KOPT-K1 (cell line): ENCODE results near the gene FMN2.

Experiments used
- H3K27ac ChIP-seq: fragments of 200-600 bp; sonication (generic); 2 replicates; pipeline ENCODE4 v1.5.1; 2016; ENCODE audit warnings: antibody characterized with exemption, mild to moderate bottlenecking, low read depth, low read length; ENCODE audit not compliant: poor library complexity, severe bottlenecking
- H3K36me3 ChIP-seq: fragments of 200-600 bp; sonication (generic); 2 replicates; pipeline ENCODE4 v1.5.1; 2017; ENCODE audit warnings: antibody characterized with exemption, mild to moderate bottlenecking, low read length, moderate library complexity; ENCODE audit not compliant: insufficient read depth
- H3K9me3 ChIP-seq: fragments of 200-600 bp; sonication (generic); 2 replicates; pipeline ENCODE4 v1.5.1; 2017; ENCODE audit warnings: antibody characterized with exemption, low read length, mild to moderate bottlenecking; ENCODE audit not compliant: insufficient read depth, poor library complexity, severe bottlenecking

The FMN2 gene

GRCh38 chr1:240091614-240092300, at the start of gene FMN2:
FMN2 (plus strand) TSS chr1:240091883; CDS start chr1:240092110, 227 bp downstream.
- no peak within 1 kb of the TSS for H3K27ac ChIP-seq
- no peaks in the 10 kb centered on the region for H3K36me3 ChIP-seq
- H3K9me3 ChIP-seq, result no peaks in the 10 kb centered on the region

GRCh38 chr1:240044620-240045019, 47.1 kb upstream of the FMN2 start:
- Histone ChIP-seq H3K36me3 (no peaks in the 10 kb centered on the region), H3K27ac (no peak overlapping the region), H3K9me3 (no peaks in the 10 kb centered on the region)

- Histone ChIP-seq H3K9me3 (no peaks in the 10 kb centered on the region), H3K27ac (no peak overlapping the region), H3K36me3 (no peaks in the 10 kb centered on the region)
These were observed 45.7 kb upstream of the FMN2 start for GRCh38 chr1:240046000-240046399.

- no peak overlapping the region for H3K27ac ChIP-seq
- H3K36me3 ChIP-seq, result no peaks in the 10 kb centered on the region
- H3K9me3 ChIP-seq, result no peaks in the 10 kb centered on the region
These were observed 37.5 kb upstream of the FMN2 start for GRCh38 chr1:240054109-240054701.

- H3K27ac ChIP-seq, result no peak overlapping the region
- H3K36me3 ChIP-seq, result no peaks in the 10 kb centered on the region
- H3K9me3 ChIP-seq, result no peaks in the 10 kb centered on the region
These were observed 35.7 kb upstream of the FMN2 start for GRCh38 chr1:240055936-240056335.

- Histone ChIP-seq H3K9me3 (no peaks in the 10 kb centered on the region), H3K36me3 (no peaks in the 10 kb centered on the region), H3K27ac (no peak overlapping the region)
These were observed 35.3 kb upstream of the FMN2 start for GRCh38 chr1:240056350-240056749.

GRCh38 chr1:240058049-240058448, 33.6 kb upstream of the FMN2 start:
- H3K36me3 ChIP-seq, result no peaks in the 10 kb centered on the region
- no peaks in the 10 kb centered on the region for H3K9me3 ChIP-seq
- no peak overlapping the region for H3K27ac ChIP-seq

GRCh38 chr1:240068961-240069360, 22.7 kb upstream of the FMN2 start:
- H3K9me3 ChIP-seq, result no peaks in the 10 kb centered on the region
- H3K36me3 ChIP-seq, result no peaks in the 10 kb centered on the region
- H3K27ac ChIP-seq, result no peak overlapping the region

- no peak overlapping the region for H3K27ac ChIP-seq
- H3K36me3 ChIP-seq, result no peaks in the 10 kb centered on the region
- no peaks in the 10 kb centered on the region for H3K9me3 ChIP-seq
These were observed 21.5 kb upstream of the FMN2 start for GRCh38 chr1:240070188-240070587.

- no peaks in the 10 kb centered on the region for H3K36me3 ChIP-seq
- H3K9me3 ChIP-seq, result no peaks in the 10 kb centered on the region
These were observed 18.6 kb upstream of the FMN2 start for GRCh38 chr1:240073097-240073496.

GRCh38 chr1:240074422-240074821, 17.3 kb upstream of the FMN2 start:
- no peaks in the 10 kb centered on the region for H3K36me3 ChIP-seq
- no peaks in the 10 kb centered on the region for H3K9me3 ChIP-seq
- no peak overlapping the region for H3K27ac ChIP-seq

More at GRCh38 chr1:240073097-240073496, 18.6 kb upstream of the FMN2 start:
- no peak overlapping the region for H3K27ac ChIP-seq

GRCh38 chr1:240074908-240075307, 16.8 kb upstream of the FMN2 start:
- Histone ChIP-seq H3K36me3 (no peaks in the 10 kb centered on the region), H3K9me3 (no peaks in the 10 kb centered on the region), H3K27ac (no peak overlapping the region)

GRCh38 chr1:240084337-240084736, 7.3 kb upstream of the FMN2 start:
- Histone ChIP-seq H3K27ac (no peak overlapping the region), H3K9me3 (no peaks in the 10 kb centered on the region), H3K36me3 (no peaks in the 10 kb centered on the region)

GRCh38 chr1:240084749-240085148, 6.9 kb upstream of the FMN2 start:
- Histone ChIP-seq H3K9me3 (no peaks in the 10 kb centered on the region), H3K36me3 (no peaks in the 10 kb centered on the region), H3K27ac (no peak overlapping the region)

GRCh38 chr1:240086726-240087125, 5.0 kb upstream of the FMN2 start:
- no peak overlapping the region for H3K27ac ChIP-seq
- no peaks in the 10 kb centered on the region for H3K9me3 ChIP-seq
- H3K36me3 ChIP-seq, result no peaks in the 10 kb centered on the region

GRCh38 chr1:240090014-240090413, 1.7 kb upstream of the FMN2 start:
- Histone ChIP-seq H3K27ac (no peak overlapping the region), H3K36me3 (no peaks in the 10 kb centered on the region), H3K9me3 (no peaks in the 10 kb centered on the region)
